ENCODE data around the gene GNA12. TPM values are rescaled to one million over a fixed set of nuclear protein-coding genes. Genes with fewer than 3 reads are reported as not detected.

Gene GNA12
- total and polyA plus RNA-seq, 10 of the 15 experiments (the other 5 are each of a cell fraction or from before 2014, with no cell fraction given) = 1.9 to 51.8 (median 12.6) TPM

GRCh38 chr7:2734751-2735571, 109.1 kb downstream of the GNA12 start (continued):
- TF ChIP-seq RAD21 (IDR thresholded peaks at IDR 0.05; ENCODE audit: insufficient read depth, low read depth, low read length) = no peak

DNA sequence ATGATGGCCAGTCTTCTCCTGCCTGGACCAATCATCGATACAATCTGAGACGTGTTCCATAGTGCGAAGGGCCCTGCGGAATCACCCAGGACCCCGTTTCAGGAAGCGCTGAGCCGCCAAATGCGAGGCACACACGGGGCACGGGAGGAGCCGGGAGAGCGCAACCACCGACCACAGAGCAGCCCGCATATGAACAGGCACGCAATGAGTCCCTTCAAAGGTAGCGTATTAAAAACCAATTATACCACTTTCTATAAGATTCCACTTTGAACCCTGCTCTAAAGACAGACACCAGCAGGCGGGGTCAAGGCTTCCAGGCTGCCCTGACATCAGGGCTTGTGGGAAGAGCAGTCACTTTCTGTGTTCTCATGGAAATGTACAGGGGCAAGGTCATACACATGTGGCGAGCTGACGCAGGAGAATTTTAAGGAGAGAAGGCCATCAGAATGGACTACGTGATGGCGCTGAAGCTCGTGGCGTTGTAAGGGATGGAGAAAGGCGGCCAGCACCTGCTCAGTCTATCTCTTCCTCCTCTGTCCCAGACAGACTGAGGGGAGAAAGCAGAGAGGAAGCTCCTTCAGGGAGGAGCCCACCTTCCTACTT, 109.9 kb downstream of the GNA12 start:
- no peak overlapping the region for H3K27ac ChIP-seq (ENCODE audit: control insufficient read depth, insufficient read depth)
- RAD21 ChIA-PET (ENCODE audit: unreplicated experiment) = no interaction called here
- POLR2A ChIA-PET = no interaction called here
- peaks cover 0 to 9% of the 10 kb centered on the region in 2 experiments; a peak in 2 of 4 replicates for H3K36me3 ChIP-seq (ENCODE audit: control insufficient read depth in 2 of 2, insufficient read depth in 2 of 2, low read length in 1 of 2)
- in situ Hi-C loops (cut with MboI) = no loop called here
- H3K9ac ChIP-seq (ENCODE audit: control insufficient read depth, insufficient read depth, low read length) = no peak overlapping the region
- H3K79me2 ChIP-seq (ENCODE audit: control insufficient read depth, insufficient read depth, low read length) = no peaks in the 10 kb centered on the region
- ATAC-seq (no peak), DNase-seq (ENCODE audit: low read depth, low spot score) (no peak), FAIRE-seq (no peak)
- intact Hi-C loops (cut with micrococcal nuclease; ENCODE audit: unreplicated experiment) = no loop called here
- H3K27me3 ChIP-seq (replicated peaks in 1 of 2; ENCODE audit: control insufficient read depth in 2 of 2, insufficient read depth in 2 of 2, low read length in 1 of 2) = no peaks in the 10 kb centered on the region
- no TSS peak for BruUV-seq (replicated peaks)
- no peak overlapping the region for H3K4me2 ChIP-seq (ENCODE audit: control insufficient read depth, insufficient read depth)
- no peak overlapping the region for H3K4me3 ChIP-seq
- no peaks in the 10 kb centered on the region for H3K9me3 ChIP-seq (replicated peaks; ENCODE audit: control insufficient read depth, insufficient read depth, low read length)
- H4K20me1 ChIP-seq (ENCODE audit: control insufficient read depth, insufficient read depth) = no peaks in the 10 kb centered on the region
- SMC1A ChIA-PET (ENCODE audit: uncharacterized antibody, unreplicated experiment) = no interaction called here
- TF ChIP-seq SKIL (IDR thresholded peaks at IDR 0.05; ENCODE audit: low read depth, poor library complexity, severe bottlenecking) = no peak
- TF ChIP-seq SP1 (IDR thresholded peaks at IDR 0.05; ENCODE audit: low read depth, low read length) = no peak
- no peak for TF ChIP-seq RAD51 (IDR thresholded peaks at IDR 0.05)
- no peak for TF ChIP-seq RBBP5 (conservative IDR thresholded peaks at IDR 0.05)
- TF ChIP-seq, protein P1, sequence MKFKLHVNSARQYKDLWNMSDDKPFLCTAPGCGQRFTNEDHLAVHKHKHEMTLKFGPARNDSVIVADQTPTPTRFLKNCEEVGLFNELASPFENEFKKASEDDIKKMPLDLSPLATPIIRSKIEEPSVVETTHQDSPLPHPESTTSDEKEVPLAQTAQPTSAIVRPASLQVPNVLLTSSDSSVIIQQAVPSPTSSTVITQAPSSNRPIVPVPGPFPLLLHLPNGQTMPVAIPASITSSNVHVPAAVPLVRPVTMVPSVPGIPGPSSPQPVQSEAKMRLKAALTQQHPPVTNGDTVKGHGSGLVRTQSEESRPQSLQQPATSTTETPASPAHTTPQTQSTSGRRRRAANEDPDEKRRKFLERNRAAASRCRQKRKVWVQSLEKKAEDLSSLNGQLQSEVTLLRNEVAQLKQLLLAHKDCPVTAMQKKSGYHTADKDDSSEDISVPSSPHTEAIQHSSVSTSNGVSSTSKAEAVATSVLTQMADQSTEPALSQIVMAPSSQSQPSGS (IDR thresholded peaks at IDR 0.05; ENCODE audit: low read length) = no peak
- TF ChIP-seq FOXK2 (IDR thresholded peaks at IDR 0.05) = no peak
- H3K4me1 ChIP-seq (ENCODE audit: control insufficient read depth, insufficient read depth, low read length) = peaks cover 8% of the 10 kb centered on the region
- CTCF ChIA-PET = interaction anchor here (1.2 kb wide), 1 partner anchor 17 kb away, joined by 4 read pairs; no protein-coding TSS in a partner anchor
- WGBS (ENCODE audit: insufficient coverage, insufficient replicate concordance, low lambda C conversion rate, missing lambda C conversion rate) = 97% methylated on average over 24 of the region's 24 CpGs
- H2AFZ ChIP-seq (ENCODE audit: control insufficient read depth, low read depth, low read length) = no peak overlapping the region
